T-helper 1 cell (primary cell): Measurements from ENCODE around the gene OR4K15.
"Not testable (repeated sequence)": the region's sequence is repeated elsewhere in the genome, so short reads cannot be mapped to it uniquely, and the experiment has no call there.

ENCODE experiments used
- DNase-seq, 5 donors: peaks; one replicate each; pipeline ENCODE4 v3.0.0-alpha.2; 2012 to 2020
- total RNA-seq, 4 donors: gene quantifications; one replicate each; lab custom pipeline; 2026; lab: John Stamatoyannopoulos, UW

OR4K15 gene, protein sequence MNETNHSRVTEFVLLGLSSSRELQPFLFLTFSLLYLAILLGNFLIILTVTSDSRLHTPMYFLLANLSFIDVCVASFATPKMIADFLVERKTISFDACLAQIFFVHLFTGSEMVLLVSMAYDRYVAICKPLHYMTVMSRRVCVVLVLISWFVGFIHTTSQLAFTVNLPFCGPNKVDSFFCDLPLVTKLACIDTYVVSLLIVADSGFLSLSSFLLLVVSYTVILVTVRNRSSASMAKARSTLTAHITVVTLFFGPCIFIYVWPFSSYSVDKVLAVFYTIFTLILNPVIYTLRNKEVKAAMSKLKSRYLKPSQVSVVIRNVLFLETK
- total RNA-seq, result 0 reads per million in 4 donors

GRCh38 chr14:19975291-19975690, at the start of gene OR4K15:
OR4K15 (plus strand) TSS chr14:19975591; CDS start chr14:19975591, 0 bp downstream.
- DNase-seq, result no peak

- DNase-seq, result no peak
These were observed 44.8 kb upstream of the OR4K15 start, which contains the start of gene OR4K1 for GRCh38 chr14:19930617-19931016. OR4K1 (plus strand) TSS chr14:19930917; CDS start chr14:19935667, 4,750 bp downstream.

GRCh38 chr14:19941668-19942067, 33.7 kb upstream of the OR4K15 start:
- DNase-seq, result no peak

- no peak for DNase-seq
These were observed 27.8 kb upstream of the OR4K15 start for GRCh38 chr14:19947413-19948090.

DNA sequence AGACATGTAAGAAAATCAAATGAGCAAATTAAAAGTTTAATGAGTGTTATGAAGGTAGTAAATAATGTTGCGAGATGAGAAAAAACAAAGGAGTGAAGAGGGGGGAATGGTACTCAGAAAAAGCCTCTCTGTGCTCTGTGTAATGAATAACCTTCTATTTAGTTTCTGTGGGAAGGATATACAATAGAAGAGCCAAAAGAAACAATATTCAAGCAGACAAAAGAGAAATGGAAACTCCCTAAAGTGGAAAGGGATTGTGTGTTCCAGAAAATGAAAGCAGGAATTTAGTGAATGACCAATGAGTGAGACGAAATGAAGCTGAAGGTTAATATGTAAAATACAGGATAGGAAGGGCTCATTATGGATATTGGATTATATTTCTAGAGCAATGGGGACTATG, 26.2 kb upstream of the OR4K15 start:
- no peak for DNase-seq

GRCh38 chr14:19969735-19970134, 5.7 kb upstream of the OR4K15 start:
- not testable (repeated sequence) for DNase-seq

GRCh38 chr14:19974844-19975243, 547 bp upstream of the OR4K15 start:
- DNase-seq, result peak in 4 of 5 donors; percentile 5 to 31 (median 17)

DNA sequence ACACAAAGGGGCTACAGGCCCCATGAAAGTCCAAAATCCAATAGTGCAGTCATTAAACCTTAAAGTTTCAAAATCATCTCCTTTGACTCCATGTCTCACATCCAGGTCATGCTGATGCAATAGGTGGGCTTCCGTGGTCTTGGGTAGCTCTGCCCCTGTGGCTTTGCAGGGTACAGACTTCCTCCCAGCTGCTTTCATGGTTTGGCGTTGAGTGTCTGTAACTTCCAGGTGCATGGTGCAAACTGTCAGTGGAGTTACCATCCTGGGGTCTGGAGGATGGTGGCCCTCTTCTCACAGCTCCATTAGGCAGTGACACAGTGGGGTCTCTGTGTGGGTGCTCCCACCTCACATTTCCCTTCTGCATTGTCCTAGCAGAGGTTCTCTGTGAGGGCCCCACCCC, 18.0 kb downstream of the OR4K15 start:
- no peak for DNase-seq

- DNase-seq, result no peak
These were observed 26.5 kb downstream of the OR4K15 start, which contains the start of gene OR4Q2 for GRCh38 chr14:20001863-20002262. OR4Q2 (plus strand) TSS chr14:20002163.

- no peak for DNase-seq
These were observed 26.9 kb downstream of the OR4K15 start for GRCh38 chr14:20002319-20002718.

- no peak for DNase-seq
These were observed 32.8 kb downstream of the OR4K15 start for GRCh38 chr14:20008156-20008555.

DNA sequence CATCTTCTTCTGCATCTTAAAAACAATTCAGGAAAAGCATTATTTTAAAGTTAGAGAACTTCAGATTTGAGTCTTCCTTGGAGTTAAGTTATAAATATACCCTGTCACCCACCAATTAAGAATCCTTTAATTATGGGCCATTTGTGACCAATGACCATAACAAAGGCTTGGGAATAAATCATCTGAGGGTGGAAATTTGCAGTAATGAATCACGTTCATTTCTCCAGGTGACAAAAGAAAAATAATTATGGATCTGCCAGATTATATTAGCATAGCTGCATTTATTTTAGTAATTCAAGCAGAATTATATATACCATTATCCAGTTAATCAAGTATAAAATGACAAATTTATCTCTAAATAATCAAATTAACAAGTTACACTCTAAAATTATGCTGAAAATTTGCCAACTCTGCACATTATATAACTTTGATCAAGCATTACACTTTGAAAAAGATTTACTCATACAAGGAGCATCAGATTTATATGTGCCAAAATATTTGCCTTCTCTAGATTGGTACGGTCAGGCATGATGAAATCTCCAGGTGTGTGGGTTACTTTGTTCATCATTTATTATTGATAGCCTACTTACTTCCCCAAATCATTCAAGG, 44.0 kb downstream of the OR4K15 start, which contains the start of gene OR4K14:
TSS of gene OR4K14 (minus strand) at position 51 of the 609 bp plus-strand sequence. CDS start 4,114 bp downstream, outside the sequence.
- no peak for DNase-seq
